ENCODE data around the gene LDB1. TPM values are rescaled to one million over a fixed set of nuclear protein-coding genes. Genes with fewer than 3 reads are reported as not detected.

LDB1 gene
- total and polyA plus RNA-seq, 10 of the 15 experiments (the other 5 are each of a cell fraction or from before 2014, with no cell fraction given) = 1.7 to 71.5 (median 36.9) TPM

- H2AFZ ChIP-seq (ENCODE audit: control insufficient read depth, low read depth, low read length) = no peak overlapping the region
- peaks cover 20 to 25% of the 10 kb centered on the region in 2 experiments for H3K36me3 ChIP-seq (ENCODE audit: control insufficient read depth in 2 of 2, insufficient read depth in 2 of 2, low read length in 1 of 2)
- H3K4me3 ChIP-seq = peak overlapping the region; percentile 96
- in situ Hi-C loops (cut with MboI) = no loop called here
- H4K20me1 ChIP-seq (ENCODE audit: control insufficient read depth, insufficient read depth) = no peaks in the 10 kb centered on the region
- no peak for DNase-seq (ENCODE audit: low read depth, low spot score)
- peak overlapping the region; percentile 69 for H3K27ac ChIP-seq (ENCODE audit: control insufficient read depth, insufficient read depth)
- H3K27me3 ChIP-seq (replicated peaks in 1 of 2; ENCODE audit: control insufficient read depth in 2 of 2, insufficient read depth in 2 of 2, low read length in 1 of 2) = no peaks in the 10 kb centered on the region
- peak overlapping the region; percentile 89 for H3K9ac ChIP-seq (ENCODE audit: control insufficient read depth, insufficient read depth, low read length)
- peak overlapping the region; percentile 94 for H3K4me2 ChIP-seq (ENCODE audit: control insufficient read depth, insufficient read depth)
- H3K4me1 ChIP-seq (ENCODE audit: control insufficient read depth, insufficient read depth, low read length) = peaks cover 37% of the 10 kb centered on the region
- H3K9me3 ChIP-seq (replicated peaks; ENCODE audit: control insufficient read depth, insufficient read depth, low read length) = no peaks in the 10 kb centered on the region
- 74% methylated on average over 7 of the region's 7 CpGs for WGBS (ENCODE audit: insufficient coverage, insufficient replicate concordance, low lambda C conversion rate, missing lambda C conversion rate)
- RAD21 ChIA-PET (ENCODE audit: unreplicated experiment) = interaction anchor here (0.7 to 1.1 kb wide), 4 partner anchors 13 to 273 kb away, joined by 3 to 4 read pairs (median 3); partner anchors contain the start of gene ARMH3
- POLR2A ChIA-PET = interaction anchor here (0.6 to 1.9 kb wide), 13 partner anchors 12 to 1378 kb away, joined by 3 to 10 read pairs (median 4); partner anchors contain the start of genes HPS6 and NOLC1
- SMC1A ChIA-PET (ENCODE audit: uncharacterized antibody, unreplicated experiment) = interaction anchor here (0.6 to 1.8 kb wide), 5 partner anchors 10 to 255 kb away, joined by 3 to 8 read pairs (median 4); partner anchors contain the start of gene PPRC1
- peaks cover 63% of the 10 kb centered on the region for H3K79me2 ChIP-seq (ENCODE audit: control insufficient read depth, insufficient read depth, low read length)
- no peak for FAIRE-seq
- TF ChIP-seq PAX5 (IDR thresholded peaks at IDR 0.05; ENCODE audit: borderline replicate concordance, low read depth, low read length) (no peak), SREBF2 (IDR thresholded peaks at IDR 0.05; ENCODE audit: low read length) (no peak), MLLT1 (IDR thresholded peaks at IDR 0.05) (peak; percentile 30; the same call in 1 of the 2 replicates), USF2 (IDR thresholded peaks at IDR 0.05; ENCODE audit: borderline replicate concordance, low read depth, low read length) (no peak), SMARCA5 (IDR thresholded peaks at IDR 0.05) (peak; percentile 46; the same call in 1 of the 2 replicates), PRDM15 (CRISPR knock-in tag; IDR thresholded peaks at IDR 0.05) (no peak), ZNF217 (IDR thresholded peaks at IDR 0.05) (0 out of 2 replicates have a peak, but pooled peaks have one; percentile 30)
- intact Hi-C loops (cut with micrococcal nuclease; ENCODE audit: unreplicated experiment) = no loop called here
- no peak for ATAC-seq
- CTCF ChIA-PET = interaction anchor here (0.6 to 4.7 kb wide), 8 partner anchors 10 to 705 kb away, joined by 3 to 28 read pairs (median 3); no protein-coding TSS in a partner anchor
- TSS peak; percentile 41 for BruUV-seq (replicated peaks)
Observed at GRCh38 chr10:102113261-102113955, 6.8 kb downstream of the LDB1 start.

All from GM12878 (cell line).